ENCODE data around the gene ODF2L.
A peak's percentile ranks its signal among the peaks of the same experiment; 100 is the strongest.
"Not testable (repeated sequence)": the region's sequence is repeated elsewhere in the genome, so short reads cannot be mapped to it uniquely, and the experiment has no call there.

Gene ODF2L

DNA sequence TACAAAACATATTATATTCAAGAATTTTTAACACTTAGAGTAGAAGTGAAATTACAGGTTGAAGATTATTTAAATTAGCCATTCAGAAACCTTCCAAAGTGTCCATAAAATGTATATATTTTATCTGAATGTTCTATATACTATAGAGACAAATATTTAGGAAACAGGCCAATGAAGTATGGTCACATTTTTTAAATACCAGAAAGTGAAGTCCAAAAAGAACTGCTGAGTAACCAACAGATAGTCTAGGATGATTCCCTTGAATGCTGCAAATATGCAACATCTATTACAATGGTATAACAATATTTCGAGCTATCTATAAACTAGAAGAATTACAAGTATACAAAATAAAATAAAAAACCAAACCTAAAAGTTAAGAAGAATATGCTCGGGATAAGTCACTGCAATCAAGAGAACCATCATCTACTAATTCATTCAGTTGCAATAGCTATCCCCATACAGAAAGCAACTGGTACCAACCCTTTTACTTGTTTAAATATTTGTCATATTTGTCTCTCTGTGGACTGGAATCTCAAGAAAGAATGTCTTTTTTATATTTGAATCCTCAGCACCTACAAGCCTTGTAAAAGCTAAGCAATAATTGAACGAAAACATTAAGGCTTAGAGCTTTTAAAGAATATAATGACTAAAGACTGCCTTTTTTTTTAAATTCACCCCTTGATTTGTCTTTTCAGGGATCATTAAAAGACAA, 8.1 kb downstream of the ODF2L start:
- DNase-seq (ENCODE audit: low spot score) = no peak

- no peak for DNase-seq (ENCODE audit: low spot score)
Measured at GRCh38 chr1:86382878-86383277, 13.2 kb downstream of the ODF2L start.

DNA sequence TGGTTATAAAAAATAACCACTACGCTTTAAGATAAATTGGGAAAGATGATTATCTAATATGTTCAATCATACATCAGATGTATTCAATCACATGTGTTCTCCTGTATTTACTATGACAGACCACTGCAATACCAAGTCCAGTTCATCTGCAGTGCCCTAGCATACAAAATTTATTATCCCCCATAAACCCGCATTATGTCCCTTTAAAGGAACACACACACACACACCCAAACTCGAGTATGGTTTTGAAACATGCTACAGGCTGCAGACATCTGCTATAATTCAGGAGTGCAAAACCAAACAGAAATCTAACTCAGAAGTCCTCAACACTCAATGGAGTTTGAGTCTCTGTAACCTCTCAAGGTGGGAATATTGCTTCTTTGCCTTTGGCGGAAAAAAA, 14.9 kb downstream of the ODF2L start:
- no peak for DNase-seq (ENCODE audit: low spot score)

DNA sequence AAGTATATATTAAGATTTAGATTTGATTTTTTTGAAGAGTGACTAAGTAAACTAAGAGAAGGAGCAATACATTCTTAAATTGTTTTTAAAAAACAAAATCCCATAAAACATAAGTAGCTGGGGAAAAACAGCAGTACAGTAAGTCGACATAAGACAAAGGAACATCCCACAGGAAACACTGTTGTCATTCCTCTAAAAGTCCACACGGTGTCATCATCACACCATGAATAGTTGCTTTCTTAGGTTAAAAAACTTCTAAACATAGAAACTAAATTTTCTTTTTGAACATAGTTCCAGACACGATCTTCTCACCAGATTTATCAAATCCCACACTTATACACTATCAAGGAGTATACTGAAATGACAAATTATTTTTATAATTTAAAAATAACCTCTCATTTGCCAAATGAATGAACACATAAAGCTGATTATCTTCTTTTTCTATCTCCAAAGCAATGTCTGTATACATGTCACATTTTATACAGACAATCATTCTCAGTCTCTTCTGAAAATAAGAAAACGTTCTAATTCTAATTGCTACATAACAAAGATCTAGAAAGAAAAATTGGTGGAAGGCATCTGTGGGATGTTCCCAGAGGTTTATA, 15.8 kb downstream of the ODF2L start:
- peak; percentile 72 for DNase-seq (ENCODE audit: low spot score)

GRCh38 chr1:86378813-86379212, 17.3 kb downstream of the ODF2L start:
- DNase-seq (ENCODE audit: low spot score) = no peak

- DNase-seq (ENCODE audit: low spot score) = no peak
Measured at GRCh38 chr1:86377341-86377740, 18.8 kb downstream of the ODF2L start.

- DNase-seq (ENCODE audit: low spot score) = no peak
Measured at GRCh38 chr1:86375688-86376087, 20.4 kb downstream of the ODF2L start.

DNA sequence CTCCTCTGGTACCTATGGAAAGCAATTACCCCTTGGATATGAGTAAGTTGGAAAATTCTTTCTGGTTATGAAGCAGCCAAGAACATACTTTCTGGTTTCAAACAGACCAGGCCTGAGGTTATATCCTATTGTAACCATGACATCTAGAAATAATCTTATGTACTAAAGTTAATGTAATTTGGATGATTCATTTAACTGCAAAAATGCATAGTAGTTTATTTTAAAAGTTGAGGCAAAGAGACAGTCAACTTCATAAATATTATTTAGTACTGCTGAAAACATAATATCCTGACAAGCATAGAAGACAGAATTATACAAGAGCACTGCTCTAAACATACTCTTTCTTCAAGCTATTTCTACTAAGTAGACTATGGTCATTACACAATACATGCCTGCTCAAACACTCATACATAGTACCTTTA, 25.5 kb downstream of the ODF2L start:
- no peak for DNase-seq (ENCODE audit: low spot score)

DNA sequence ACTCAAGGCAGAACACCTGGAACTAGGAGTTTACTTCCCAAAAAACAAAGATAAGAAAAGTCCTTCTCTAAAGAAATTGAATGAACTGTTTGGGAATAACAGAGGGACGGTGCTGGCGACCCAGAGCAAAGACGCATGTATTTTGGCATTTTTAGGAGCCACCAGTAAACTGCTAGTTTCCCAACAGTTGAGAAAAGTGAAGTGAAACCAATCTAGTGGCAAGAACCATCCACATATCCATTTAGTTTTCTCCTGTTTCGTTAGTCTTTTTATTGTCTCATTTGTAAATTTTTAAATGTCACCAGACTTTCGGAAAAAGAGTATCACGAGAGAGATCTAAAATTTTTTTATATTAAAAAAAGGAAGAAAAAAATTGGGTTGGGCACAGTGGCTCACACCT, 30.2 kb downstream of the ODF2L start:
- DNase-seq (ENCODE audit: low spot score) = no peak

GRCh38 chr1:86362807-86363206, 33.3 kb downstream of the ODF2L start:
- no peak for DNase-seq (ENCODE audit: low spot score)

DNA sequence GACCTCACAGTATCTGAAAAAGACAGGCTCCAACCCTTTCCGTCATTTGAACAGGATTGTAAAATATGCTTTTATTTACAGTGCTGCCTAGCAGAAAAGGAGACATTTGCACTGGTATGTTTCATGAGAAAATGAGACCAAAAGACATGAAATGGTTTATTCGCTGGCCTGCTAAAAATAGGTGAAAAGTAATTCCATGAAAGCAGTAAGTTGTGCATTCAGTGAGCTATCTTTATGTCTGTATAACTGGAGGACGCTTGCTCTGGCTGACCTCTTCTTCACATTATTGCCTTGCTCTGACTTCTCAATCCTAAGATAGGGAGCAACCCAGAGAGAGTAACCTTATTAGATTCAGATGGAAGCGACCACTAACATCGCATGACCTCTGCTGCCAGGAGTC, 38.3 kb downstream of the ODF2L start:
- DNase-seq (ENCODE audit: low spot score) = no peak

GRCh38 chr1:86356247-86356646, 39.9 kb downstream of the ODF2L start:
- DNase-seq (ENCODE audit: low spot score) = no peak

DNA sequence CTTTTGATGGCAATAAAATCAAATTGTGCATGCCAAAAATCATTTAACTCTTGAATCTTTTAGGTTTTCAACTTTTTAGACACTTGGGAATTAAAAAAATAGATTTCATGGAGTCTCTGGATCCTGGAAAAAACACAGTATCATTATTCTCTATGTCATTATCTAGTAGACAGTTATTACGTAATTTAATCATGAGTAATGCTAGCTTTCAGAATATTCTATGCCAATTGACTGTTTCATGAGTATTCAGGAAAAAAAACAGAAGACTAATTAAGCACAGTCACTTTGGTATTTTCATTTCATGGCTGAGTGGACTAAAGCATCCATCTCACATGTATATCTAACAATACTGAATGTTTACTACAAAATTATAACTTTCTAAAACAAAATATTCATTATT, 44.0 kb downstream of the ODF2L start:
- DNase-seq (ENCODE audit: low spot score) = no peak

GRCh38 chr1:86350230-86350629, 45.9 kb downstream of the ODF2L start:
- DNase-seq (ENCODE audit: low spot score) = not testable (repeated sequence)

- no peak for DNase-seq (ENCODE audit: low spot score)
Measured at GRCh38 chr1:86346388-86346787, 49.7 kb downstream of the ODF2L start.

- no peak for DNase-seq (ENCODE audit: low spot score)
Measured at GRCh38 chr1:86345042-86345441, 51.1 kb downstream of the ODF2L start.

- no peak for DNase-seq (ENCODE audit: low spot score)
Measured at GRCh38 chr1:86339906-86340305, 56.2 kb downstream of the ODF2L start.

- DNase-seq (ENCODE audit: low spot score) = no peak
Measured at GRCh38 chr1:86339014-86339812, 56.9 kb downstream of the ODF2L start.

DNA sequence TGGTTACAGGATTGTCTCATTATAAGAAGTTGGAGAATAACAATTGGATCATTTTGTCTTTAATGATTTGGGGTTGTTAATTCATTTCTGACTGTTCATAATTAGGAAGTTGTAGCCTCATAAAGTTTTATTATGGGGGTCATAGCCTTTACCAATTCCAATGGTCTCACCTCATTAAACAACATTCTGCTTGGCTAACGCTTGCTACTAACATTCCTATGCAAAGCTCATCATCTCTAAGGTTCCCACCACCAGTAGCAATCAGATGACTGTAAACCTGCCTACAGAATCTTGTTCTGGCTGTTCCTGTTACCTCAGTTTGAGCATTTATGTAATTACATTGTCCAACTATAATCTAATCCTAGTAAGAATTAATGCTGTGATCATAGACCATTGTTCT, 60.2 kb downstream of the ODF2L start:
- DNase-seq (ENCODE audit: low spot score) = peak; percentile 30

- no peak for DNase-seq (ENCODE audit: low spot score)
Measured at GRCh38 chr1:86325264-86325663, 70.9 kb downstream of the ODF2L start.

DNA sequence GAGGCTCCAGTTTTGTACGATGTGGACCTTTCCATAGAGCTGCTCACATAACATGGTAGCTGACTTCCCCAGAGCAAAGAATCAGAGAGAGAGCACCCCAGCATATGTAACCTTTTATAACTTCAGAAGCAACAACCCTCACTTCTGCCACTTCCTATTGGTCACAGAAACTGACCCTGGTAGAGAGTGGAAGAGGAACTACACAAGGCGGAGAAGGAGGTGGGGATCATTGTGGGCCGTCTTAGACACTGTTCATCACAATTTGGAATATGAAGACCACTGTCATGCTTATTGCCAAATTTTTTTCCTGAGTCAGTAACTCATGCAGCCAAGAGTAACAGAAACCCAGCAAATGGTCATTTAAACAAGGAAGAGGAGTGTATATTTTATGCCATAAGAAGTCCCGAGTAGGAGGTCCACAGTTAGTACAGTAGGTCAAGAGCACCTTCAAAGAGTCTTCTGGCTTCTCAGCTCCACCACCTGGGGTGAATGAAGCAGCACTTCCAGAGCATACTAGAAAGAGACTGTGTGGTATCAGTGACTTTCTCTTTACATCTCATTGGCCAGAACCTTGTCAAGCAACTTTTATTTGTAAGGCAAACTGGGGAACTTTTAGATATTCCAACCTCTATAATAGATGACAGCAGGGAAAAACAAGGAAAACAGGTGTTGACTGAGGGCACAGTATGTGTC, 71.8 kb downstream of the ODF2L start:
- DNase-seq (ENCODE audit: low spot score) = no peak

- DNase-seq (ENCODE audit: low spot score) = no peak
Measured at GRCh38 chr1:86322241-86322640, 73.9 kb downstream of the ODF2L start.

DNA sequence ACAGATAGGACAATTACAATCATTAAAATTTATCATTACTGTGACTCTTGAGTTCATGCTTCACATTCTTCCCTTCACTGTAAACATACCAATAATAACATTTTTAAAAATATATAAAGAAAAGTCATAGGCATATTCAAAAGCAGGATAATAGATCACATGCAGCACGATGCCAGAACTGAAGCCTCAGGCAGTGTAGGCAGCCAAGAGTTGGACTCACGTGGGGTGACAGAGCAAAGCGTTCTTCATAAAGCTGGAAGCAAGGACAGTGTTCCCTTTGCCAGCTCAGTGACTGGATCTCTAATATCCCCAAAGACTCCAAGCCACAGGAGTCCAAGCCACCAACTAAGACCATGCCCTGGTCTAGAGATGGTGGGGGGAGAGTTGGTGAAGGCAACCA, 77.7 kb downstream of the ODF2L start:
- DNase-seq (ENCODE audit: low spot score) = no peak

Measured in kidney tubule cell (primary cell).